Kidney (tissue), 14 donors: Measurements from ENCODE around the gene PLA2G2F. TPM values are rescaled to one million over a fixed set of nuclear protein-coding genes. Genes with fewer than 3 reads are reported as not detected.

Source experiments
- DNase-seq, 5 donors: peaks; one replicate each; pipeline ENCODE4 v3.0.0-alpha.2; 2013 to 2020
- FAIRE-seq: peaks from 2 replicates; lab custom pipeline; 2012; peaks lifted over from hg19 to GRCh38; lab: Jason Lieb, UNC
- H3K27ac ChIP-seq, 2 donors: one replicate each; pipeline ENCODE4 v1.7.0; 2013; ENCODE audit warnings: low read depth in 2 of 2, low read length in 2 of 2, inconsistent platforms in 1 of 2
- H3K27me3 ChIP-seq: one replicate; pipeline ENCODE4 v1.7.1; 2013; ENCODE audit warnings: low read length, inconsistent platforms; ENCODE audit not compliant: control insufficient read depth, insufficient read depth
- H3K36me3 ChIP-seq, 3 donors: one replicate each; pipeline versions ENCODE4 v1.7.0 to v1.7.1; 2013; ENCODE audit warnings: low read length in 3 of 3, control low read depth in 1 of 3, inconsistent platforms in 1 of 3; ENCODE audit not compliant: insufficient read depth in 3 of 3, control insufficient read depth in 2 of 3
- H3K4me1 ChIP-seq, 3 donors: one replicate each; pipeline versions ENCODE4 v1.7.0 to v1.7.1; 2013; ENCODE audit warnings: low read length in 3 of 3, inconsistent platforms in 1 of 3, low read depth in 1 of 3; ENCODE audit not compliant: control insufficient read depth in 2 of 3, insufficient read depth in 2 of 3
- H3K4me3 ChIP-seq, 3 donors: one replicate each; pipeline versions ENCODE4 v1.7.0 to v1.8.1; 2013; ENCODE audit warnings: low read length in 3 of 3, control low read depth in 1 of 3, inconsistent platforms in 1 of 3
- H3K9ac ChIP-seq, 3 donors: one replicate each; pipeline versions ENCODE4 v1.7.0 to v1.7.1; 2013; ENCODE audit warnings: low read length in 3 of 3, control low read depth in 1 of 3, inconsistent platforms in 1 of 3
- H3K9me3 ChIP-seq, 3 donors: one replicate each; pipeline versions ENCODE4 v1.7.0 to v1.7.1; 2013; ENCODE audit warnings: low read length in 3 of 3, control low read depth in 1 of 3, inconsistent platforms in 1 of 3; ENCODE audit not compliant: control insufficient read depth in 2 of 3, insufficient read depth in 1 of 3
- intact Hi-C: fragments of 100-400 bp; cut with DNase I; formaldehyde crosslinking; loops from one replicate; pipeline ENCODE4 v1.11.1; 2022
- polyA plus RNA-seq: library from polyadenylated mRNA; stranded (reverse); fragments of 350-450 nt; fragmentation: Illumina TruSeq; extraction: RNeasy Lipid Tissue Mini Kit (QIAGEN cat#74804); gene quantifications from one replicate; pipeline ENCODE4 v1.2.3, GENCODE V29; 2014; ENCODE audit warnings: low read depth, low replicate concordance; ENCODE audit not compliant: insufficient read depth
- total RNA-seq: library from RNA; stranded (reverse); fragmentation: NEBNext Ultra II Directional; extraction: Animal tissue kit (Norgen Biotek cat#: 25700); gene quantifications from one replicate; pipeline ENCODE4 v1.2.1, GENCODE V29; 2021
- TF ChIP-seq, protein P1 (sequence below): IDR thresholded peaks from 3 replicates; pipeline ENCODE4 v1.5.1; 2012; ENCODE audit warnings: mild to moderate bottlenecking, moderate library complexity, borderline replicate concordance; ENCODE audit not compliant: insufficient read depth; ENCODE audit errors: extremely low read depth
- donor health status: control.
- donor health status: control.
- donor health status: control.
- donor health status: control.
- donor health status: control.
- donor health status: DM: yes; HTN: yes; CAD: no.
- donor health status: Normal renal cell carcinoma (clear cell type).

PLA2G2F gene
- total and polyA plus RNA-seq, 2 donors from 2014 or later, result not detected

GRCh38 chr1:20199840-20200239, 60.7 kb downstream of the PLA2G2F start:
- FAIRE-seq, result no peak
- DNase-seq, result no peak
- Histone ChIP-seq H3K4me3 (no peak overlapping the region), H3K4me1 (no peaks in the 10 kb centered on the region), H3K27ac (no peak overlapping the region), H3K27me3 (no peaks in the 10 kb centered on the region), H3K9ac (no peak overlapping the region), H3K9me3 (no peaks in the 10 kb centered on the region), H3K36me3 (no peaks in the 10 kb centered on the region)
- TF ChIP-seq, protein P1, sequence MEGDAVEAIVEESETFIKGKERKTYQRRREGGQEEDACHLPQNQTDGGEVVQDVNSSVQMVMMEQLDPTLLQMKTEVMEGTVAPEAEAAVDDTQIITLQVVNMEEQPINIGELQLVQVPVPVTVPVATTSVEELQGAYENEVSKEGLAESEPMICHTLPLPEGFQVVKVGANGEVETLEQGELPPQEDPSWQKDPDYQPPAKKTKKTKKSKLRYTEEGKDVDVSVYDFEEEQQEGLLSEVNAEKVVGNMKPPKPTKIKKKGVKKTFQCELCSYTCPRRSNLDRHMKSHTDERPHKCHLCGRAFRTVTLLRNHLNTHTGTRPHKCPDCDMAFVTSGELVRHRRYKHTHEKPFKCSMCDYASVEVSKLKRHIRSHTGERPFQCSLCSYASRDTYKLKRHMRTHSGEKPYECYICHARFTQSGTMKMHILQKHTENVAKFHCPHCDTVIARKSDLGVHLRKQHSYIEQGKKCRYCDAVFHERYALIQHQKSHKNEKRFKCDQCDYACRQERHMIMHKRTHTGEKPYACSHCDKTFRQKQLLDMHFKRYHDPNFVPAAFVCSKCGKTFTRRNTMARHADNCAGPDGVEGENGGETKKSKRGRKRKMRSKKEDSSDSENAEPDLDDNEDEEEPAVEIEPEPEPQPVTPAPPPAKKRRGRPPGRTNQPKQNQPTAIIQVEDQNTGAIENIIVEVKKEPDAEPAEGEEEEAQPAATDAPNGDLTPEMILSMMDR, result no peak
- intact Hi-C loops, result no loop called here

Other genes starting within 250 kb of the PLA2G2F start
- gene PLA2G2E, start 215.7 kb upstream of the PLA2G2F start, total RNA-seq, result not detected
- not detected for gene PLA2G2E, start 215.7 kb upstream of the PLA2G2F start, polyA plus RNA-seq
- 0.63 TPM for gene PLA2G2A, start 159.7 kb upstream of the PLA2G2F start, total RNA-seq
- gene PLA2G2A, start 159.7 kb upstream of the PLA2G2F start, polyA plus RNA-seq, result 0.52 TPM
- gene PLA2G5, start 69.1 kb upstream of the PLA2G2F start, total RNA-seq, result 0.47 TPM
- 0.58 TPM for gene PLA2G5, start 69.1 kb upstream of the PLA2G2F start, polyA plus RNA-seq
- gene PLA2G2D, start 19.8 kb upstream of the PLA2G2F start, total RNA-seq, result 1.1 TPM
- gene PLA2G2D, start 19.8 kb upstream of the PLA2G2F start, polyA plus RNA-seq, result not detected
- gene UBXN10, start 46.8 kb downstream of the PLA2G2F start, total RNA-seq, result 12.6 TPM
- gene UBXN10, start 46.8 kb downstream of the PLA2G2F start, polyA plus RNA-seq, result 2.3 TPM
- gene PLA2G2C, start 47.2 kb downstream of the PLA2G2F start, total RNA-seq, result 0.31 TPM
- not detected for gene PLA2G2C, start 47.2 kb downstream of the PLA2G2F start, polyA plus RNA-seq
- gene VWA5B1, start 151.6 kb downstream of the PLA2G2F start, total RNA-seq, result 1.4 TPM
- 0.69 TPM for gene VWA5B1, start 151.6 kb downstream of the PLA2G2F start, polyA plus RNA-seq